GM12872 (cell line): ENCODE results near the gene ASMTL.

Experiments used
- CTCF ChIP-seq: IDR thresholded peaks from 3 replicates; pipeline ENCODE4 v1.5.1; 2011; ENCODE audit warnings: low read depth, mild to moderate bottlenecking, low read length, moderate library complexity; ENCODE audit not compliant: insufficient read depth

The ASMTL gene

GRCh38 chrX:1452516-1453394, at the start of gene ASMTL:
Gene ASMTL (minus strand): TSS chrX:1452909. CDS start chrX:1452840, 69 bp downstream.
- no peak for TF ChIP-seq CTCF

GRCh38 chrX:1502241-1502640, 49.5 kb upstream of the ASMTL start:
- no peak for TF ChIP-seq CTCF

- TF ChIP-seq CTCF, result no peak
Measured at GRCh38 chrX:1500701-1501624, 48.3 kb upstream of the ASMTL start.

GRCh38 chrX:1496076-1496475, 43.4 kb upstream of the ASMTL start:
- no peak for TF ChIP-seq CTCF

- no peak for TF ChIP-seq CTCF
Measured at GRCh38 chrX:1493877-1494510, 41.3 kb upstream of the ASMTL start.

- no peak for TF ChIP-seq CTCF
Measured at GRCh38 chrX:1493412-1493811, 40.7 kb upstream of the ASMTL start.
